Astrocyte (in vitro differentiated cells and primary cell): ENCODE measurements around the gene ESRRG.

Experiments
- CTCF ChIP-seq: IDR thresholded peaks from 2 replicates; pipeline ENCODE4 v1.5.1; 2011; ENCODE audit warnings: low read depth, mild to moderate bottlenecking, inconsistent platforms, low read length, moderate library complexity; ENCODE audit not compliant: insufficient read depth
- EZH2 ChIP-seq: IDR thresholded peaks from 2 replicates; pipeline ENCODE4 v1.6.1; 2012; ENCODE audit warnings: mild to moderate bottlenecking, low read length, inconsistent platforms; ENCODE audit not compliant: insufficient read depth

- no peak for TF ChIP-seq CTCF
- TF ChIP-seq EZH2: no peak
Measured at GRCh38 chr1:216617081-216617875, 106.0 kb downstream of the ESRRG start.
